Activated CD4-positive, CD25-positive, alpha-beta regulatory T cell (primary cell): ENCODE measurements around the gene TMCC1.
A peak's percentile ranks its signal among the peaks of the same experiment; 100 is the strongest.
"Not testable (repeated sequence)": the region's sequence is repeated elsewhere in the genome, so short reads cannot be mapped to it uniquely, and the experiment has no call there.

Experiments used
- DNase-seq, 4 experiments: peaks; one replicate each; lab custom pipeline; 2025; lab: John Stamatoyannopoulos, UW

TMCC1 gene

DNA sequence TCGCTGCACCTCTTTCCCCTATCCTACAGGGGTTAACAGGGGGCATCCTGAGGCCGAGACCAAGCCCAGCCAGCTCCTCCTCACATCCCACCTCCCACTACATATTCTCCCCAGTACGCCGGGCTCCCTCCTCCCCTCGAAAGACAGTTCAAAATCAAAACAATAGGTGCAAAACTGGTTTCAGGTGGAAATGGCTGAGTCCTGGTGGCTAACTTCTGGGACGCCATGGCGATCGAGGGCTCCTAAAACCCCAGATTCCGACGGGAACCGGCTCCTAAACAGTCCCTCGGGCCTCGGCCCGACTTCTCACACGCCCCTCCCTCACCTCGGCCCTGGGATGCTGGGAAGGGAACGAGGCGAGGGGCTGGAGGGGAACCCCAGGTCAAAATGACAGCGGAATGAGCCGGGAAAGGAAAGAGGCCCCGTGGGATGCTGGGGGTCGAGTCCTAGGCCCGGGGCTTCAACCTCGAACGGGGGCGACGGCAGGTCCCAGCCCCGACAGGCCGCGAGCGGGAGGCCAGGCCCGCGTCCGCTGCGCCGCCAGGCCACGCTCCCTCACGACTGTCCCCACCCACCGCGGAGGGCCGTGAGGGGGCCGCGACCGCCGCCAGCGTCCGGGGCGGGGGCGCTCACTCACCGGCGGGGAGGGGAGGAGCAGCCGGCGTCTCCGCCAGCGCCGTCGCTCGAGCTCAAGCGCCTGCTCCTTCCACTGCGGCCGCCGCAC lies 492 bp downstream of the TMCC1 start:
- DNase-seq, result peak in 3 of 4 experiments; percentile 65 to 71 (median 71)

DNA sequence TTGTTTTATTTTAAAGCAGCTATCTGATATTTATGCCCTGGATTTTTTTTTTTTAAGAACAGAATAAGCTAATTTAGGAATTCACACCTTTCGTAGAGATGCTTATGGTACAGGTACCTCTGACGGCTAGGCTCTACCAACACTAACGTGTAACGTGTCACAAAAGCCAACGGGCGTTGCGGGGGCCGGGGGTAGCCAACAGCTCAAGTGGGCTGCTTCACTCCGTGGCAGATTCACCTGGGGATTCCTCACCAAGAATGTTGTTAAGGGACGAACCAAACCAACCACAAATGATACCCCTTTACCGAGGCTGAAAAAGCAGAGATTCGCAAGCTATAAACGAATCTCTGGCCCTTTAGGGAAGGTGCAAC lies 1.0 kb downstream of the TMCC1 start:
- DNase-seq, result no peak

DNA sequence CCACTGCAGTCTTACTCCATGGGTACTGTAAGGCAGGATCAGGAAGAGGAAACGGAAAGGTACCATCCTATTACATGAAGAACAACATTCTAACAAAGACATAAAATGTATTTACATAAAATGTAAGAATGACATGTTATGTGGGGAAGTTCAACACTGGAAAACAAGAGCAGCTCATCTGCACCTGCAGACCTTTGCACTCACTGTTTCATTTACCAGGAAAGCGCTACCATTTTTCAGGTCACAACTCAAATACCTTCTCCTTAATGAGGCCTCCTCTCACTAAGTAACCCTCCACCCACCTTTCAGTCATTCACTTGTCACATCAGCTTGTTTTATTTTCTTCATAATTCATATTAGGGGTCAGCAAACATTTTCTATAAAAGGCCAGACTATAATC lies 2.6 kb downstream of the TMCC1 start:
- no peak for DNase-seq

DNA sequence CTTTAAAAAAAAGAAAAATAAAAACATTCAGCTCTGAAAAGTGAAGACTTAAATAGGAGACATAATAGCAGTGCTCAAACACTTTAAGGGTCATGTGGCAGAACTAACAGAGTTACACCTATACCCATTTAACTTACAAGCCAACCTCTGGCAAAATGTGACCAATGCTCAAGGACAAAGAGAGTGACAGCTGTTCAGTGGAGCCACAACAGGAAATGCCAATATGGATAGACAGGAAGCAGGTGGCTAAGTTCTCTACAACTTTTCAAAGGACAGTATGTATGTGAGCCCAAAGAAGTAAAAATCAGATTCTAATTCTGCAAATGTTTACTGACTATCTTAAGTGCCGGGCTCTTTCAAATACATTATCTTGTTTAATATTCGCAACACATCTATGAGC lies 3.4 kb downstream of the TMCC1 start:
- DNase-seq, result no peak

DNA sequence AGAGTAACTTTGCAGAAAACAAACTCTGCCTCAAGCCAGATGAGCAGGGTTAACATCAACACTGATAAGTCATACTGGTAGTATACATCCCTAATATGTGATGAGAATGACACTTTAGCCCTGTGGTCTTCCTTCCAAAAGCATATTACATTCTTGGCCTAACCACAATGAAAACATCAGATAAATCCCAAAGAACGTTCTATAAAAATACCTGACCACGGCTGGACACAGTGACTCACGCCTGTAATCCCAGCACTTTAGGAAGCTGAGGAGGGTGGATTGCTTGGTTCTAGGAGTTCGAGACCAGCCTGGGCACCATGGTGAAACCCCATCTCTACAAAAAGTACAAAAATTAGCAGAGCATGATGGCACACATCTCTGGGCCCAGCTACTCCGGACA lies 4.7 kb downstream of the TMCC1 start:
- no peak for DNase-seq

DNA sequence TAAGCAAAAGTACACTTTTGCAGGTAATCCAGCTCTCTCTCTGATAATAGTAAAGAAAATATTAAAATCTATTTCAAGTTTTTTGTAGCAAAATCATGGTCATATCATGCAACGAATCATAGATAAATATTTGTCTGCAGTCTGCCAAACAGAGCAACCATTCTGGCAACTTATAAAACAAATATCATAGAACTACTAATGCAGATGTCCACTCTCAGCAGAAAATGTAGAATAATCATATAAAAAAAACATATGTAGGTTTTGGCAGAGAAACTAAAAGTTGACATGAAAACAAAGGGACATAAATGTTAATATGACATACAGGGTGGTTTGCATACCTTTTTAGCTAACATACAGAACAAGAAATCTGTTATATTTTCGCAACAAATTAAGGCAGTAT lies 12.2 kb downstream of the TMCC1 start:
- no peak for DNase-seq

DNA sequence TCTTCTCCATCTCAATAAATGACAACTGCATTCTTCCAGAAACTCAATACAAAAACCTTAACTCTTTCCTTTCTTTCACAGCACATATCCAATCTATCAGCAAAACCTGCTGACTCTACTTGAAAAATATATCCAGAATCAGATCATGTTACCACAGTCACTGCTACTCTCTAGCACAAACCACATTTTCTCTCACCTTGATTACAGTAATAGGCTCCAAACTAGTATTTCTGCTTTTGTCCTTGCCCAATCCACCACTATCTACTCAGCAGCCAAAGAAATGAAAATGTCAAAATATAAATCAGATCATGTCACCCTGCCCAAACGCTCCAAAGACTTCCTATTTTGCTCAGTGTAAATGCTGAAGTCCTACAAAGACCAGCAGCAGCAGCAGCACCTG lies 15.2 kb downstream of the TMCC1 start:
- no peak for DNase-seq

DNA sequence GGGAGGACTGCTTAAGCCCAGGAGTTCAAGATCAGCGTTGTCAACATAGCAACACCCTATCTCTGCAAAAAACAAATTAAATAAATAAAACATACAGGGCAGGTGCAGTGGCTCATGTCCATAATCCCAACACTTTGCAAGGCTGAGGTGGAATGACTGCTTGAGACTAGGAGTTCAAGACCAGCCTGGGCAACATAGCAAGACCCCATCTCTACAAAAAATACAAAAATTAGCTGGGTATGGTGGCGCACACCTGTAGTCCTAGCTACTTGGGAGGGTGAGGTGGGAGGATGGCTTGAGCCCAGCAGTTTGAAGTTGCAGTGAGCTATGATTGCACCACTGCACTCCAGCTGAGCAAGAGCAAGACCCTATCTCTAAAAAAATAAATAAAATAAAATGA lies 19.0 kb downstream of the TMCC1 start:
- not testable (repeated sequence) for DNase-seq

DNA sequence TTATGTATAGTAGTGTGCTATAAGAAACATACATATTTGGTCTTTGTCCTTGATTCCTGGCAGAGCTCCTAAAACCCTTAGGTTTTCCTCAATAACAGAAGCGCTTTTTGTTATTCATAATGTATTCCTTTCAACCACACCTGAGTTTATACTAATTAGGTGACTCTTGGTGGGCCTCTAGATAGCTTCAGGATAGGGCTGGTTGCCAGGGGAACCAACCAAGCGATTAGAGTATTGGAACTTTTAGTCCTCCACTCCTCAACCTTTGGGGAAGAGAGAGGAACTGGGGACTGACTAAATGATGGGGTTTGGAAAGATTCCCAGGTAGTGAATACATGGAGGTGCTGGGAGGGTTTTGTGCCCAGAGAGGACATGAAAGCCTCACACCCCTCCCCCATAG lies 24.6 kb downstream of the TMCC1 start:
- no peak for DNase-seq

DNA sequence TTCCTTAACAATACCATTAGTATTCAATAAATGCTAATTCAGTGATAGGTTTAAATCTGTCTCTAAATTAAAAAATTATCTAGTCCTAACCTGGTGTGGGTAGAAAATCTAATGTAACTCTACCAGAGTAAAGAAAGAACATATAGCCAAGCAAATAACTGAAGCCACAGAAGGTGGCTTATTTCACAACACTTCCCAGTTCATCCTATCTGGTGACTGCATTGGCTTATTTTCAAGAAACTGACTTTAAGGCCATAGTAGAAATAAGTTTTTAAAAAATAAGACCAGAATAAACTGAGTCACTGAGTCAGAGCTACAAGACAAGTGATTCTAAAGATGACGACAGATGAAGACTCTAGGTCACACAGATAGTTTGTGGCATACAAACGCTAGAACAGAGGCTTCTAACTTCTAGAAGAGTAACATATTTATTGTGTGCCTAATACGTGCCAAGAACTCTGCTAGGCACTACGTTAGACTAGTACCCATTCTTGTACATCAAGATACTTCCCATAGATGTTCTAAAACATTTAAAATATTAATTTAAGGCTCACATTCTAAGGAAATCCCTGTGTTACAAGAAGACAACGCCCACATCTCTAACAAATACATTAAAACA lies 25.9 kb downstream of the TMCC1 start:
- DNase-seq, result no peak

DNA sequence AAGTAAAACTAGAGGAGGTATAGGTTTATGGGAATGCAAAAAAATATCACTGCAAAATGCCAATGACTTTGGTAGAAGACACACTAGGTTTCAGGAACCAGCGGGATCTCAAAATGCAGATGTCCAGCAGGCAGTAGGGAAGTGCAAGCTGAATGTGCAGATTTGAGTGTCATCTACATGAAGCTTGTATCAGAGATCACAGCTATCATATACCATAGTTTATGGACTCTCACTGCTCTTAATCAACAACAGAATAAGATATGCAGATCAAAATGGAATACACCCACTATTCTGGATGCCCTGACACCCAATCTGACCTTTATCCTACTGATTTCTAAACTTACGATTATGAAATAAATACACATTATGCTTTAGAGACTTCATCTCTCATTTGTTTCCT lies 27.7 kb downstream of the TMCC1 start:
- DNase-seq, result no peak

DNA sequence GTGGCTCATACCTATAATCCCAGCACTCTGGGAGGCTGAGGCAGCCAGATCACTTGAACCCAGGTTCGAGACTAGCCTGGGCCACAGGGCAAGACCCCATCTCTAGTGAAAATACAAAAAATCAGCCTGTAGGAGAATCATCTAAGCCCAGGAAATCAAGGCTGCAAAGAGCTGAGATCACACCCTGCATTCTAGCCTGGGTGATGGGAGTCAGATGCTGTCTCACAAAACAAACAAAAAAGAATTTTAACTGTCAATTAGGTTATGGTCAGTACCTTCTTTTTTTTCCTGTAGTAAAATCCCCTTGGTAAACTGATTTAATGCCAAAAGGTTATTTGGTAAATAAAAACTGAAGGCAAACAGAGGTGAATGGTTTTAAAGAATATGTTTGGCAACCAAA lies 29.0 kb downstream of the TMCC1 start:
- DNase-seq, result no peak

DNA sequence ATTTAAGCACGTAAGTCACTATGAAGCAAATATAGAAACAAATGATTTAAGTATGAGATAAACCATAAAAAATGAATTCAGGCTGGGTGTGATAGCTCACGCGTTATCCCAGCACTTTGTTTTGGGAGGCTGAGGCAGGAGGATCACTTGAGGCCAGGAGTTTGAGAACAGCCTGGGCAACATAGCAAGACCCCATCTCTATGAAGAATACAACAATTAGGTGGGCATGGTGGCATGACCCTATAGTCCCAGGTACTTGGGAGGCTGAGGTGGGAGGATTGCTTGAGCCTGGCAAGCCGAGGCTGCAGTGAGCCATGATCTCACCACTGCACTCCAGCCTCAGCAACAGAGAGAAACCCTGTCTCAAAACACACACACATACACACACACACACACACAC lies 34.2 kb downstream of the TMCC1 start:
- DNase-seq, result no peak

DNA sequence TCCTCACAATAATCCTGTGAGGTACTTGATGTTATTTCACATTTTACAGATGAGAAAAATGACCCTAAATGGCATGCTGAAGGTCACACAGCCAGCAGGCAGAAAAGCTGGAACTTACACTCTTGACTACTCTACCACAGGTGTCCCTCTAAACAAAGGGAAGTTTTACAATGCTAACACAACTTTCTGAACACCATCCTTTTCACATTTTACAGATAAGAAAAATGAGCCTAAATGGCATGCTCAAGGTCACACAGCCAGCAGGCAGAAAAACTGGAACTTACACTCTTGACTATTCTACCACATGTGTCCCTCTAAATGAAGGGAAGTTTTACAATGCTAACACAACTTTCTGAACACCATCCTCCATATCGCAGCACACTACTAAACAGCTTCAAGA lies 35.6 kb downstream of the TMCC1 start:
- DNase-seq, result no peak

DNA sequence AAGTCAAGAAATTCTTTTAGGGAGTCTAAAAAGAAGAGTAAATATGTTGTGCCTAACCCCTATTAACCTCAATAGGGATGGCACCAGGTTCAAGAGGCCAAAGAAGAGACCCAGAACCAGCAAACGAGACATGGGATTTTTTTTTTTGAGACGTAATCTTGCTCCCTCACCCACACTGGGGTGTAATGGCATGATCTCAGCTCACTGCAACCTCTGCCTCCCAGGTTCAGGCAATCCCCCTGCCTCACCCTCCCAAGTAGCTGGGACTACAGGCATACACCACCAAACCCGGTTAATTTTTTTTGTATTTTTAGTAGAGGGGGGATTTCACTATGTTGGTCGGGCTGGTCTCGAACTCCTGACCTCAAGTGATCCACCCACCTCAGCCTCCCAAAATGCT lies 36.7 kb downstream of the TMCC1 start:
- DNase-seq, result not testable (repeated sequence)

DNA sequence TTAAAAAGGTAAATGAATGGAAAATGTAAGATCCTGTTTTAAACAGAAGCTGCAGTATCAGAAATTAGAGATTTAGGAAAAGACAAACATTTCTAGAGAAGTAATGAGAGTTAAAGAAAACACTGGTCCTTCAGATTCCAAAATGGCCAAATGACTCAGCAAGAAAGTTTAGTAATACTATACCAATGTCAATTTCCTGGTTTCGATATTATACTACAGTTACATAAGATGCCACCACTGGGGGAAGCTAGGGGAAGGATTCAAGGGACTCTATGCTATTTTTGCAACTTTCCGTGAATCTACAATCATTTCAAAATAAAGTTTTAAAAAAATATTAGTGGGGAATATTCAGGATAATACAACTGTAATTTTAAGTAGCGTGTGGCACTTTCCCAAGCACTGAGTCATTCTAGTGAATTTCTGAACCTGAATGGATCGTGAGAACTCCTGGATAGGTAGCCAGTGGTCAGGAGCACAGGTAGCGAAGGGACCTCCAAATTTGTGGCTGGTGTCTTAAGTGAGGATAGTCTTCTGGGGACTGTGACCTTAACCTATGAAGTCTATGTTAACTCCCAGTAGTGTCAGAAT lies 37.6 kb downstream of the TMCC1 start:
- no peak for DNase-seq

DNA sequence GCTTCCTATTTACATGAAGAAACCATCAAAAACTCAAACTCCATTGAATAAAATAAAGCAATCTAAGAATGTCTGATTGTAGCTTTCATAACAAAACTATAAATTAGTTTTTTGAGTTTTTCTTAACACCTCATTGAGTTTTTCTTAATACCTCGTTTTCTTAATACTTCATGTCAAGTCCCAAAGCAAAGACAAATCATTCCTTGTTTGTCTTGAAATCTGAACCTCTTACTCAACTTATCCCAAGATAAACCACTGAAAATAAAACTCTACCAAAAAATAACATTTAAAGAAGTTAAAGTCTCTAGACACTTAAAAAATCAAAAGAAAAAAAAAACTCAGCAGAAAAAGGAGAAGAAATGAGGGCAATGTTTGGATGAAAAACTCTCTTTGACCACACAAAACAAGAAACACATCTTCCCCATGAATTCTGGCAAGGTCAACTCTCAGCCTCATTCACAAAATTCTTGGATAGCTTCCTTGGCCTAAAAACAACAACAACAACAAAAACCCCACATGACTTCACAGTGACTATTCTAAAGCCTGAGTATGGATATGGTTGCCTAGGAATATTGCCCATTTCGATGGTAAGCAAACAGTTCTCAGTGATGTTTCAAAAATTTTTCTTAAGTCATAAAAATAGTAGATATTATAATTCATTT lies 38.2 kb downstream of the TMCC1 start:
- no peak for DNase-seq

DNA sequence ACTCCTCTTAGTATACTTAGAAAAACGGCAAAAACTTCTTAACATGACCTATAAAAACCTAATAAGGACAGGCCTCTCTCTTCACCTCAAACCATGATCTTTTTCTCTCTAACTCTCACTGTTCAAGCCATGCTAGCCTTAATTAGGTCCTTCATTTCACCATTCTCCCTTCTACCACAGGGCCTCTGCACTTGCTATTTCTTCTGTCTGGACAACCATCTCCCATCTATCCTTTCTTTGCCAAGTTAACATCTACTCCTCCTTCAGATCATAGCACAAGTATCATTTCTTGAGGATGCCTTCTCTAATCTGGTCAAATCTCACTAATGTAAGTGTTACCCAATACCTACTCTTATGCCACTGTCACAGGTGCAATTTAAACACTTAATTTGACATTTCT lies 39.1 kb downstream of the TMCC1 start:
- no peak for DNase-seq

DNA sequence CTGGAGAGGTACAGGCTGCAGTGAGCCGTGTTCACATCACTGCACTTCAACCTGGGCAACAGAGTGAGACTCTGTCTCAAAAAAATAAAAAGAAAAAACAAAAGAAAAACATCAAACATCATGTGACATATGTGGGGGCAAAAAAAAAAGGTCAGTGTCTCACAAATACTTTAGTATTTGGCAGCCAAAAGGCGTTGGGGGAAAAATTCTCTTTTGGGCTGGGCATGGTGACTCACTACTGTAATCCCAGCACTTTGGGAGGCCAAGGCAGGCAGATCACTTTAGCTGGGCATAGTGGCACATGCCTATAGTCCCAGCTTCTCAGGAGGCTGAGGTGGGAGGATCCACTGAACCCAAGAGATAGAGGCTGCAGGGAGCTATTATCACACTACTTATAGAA lies 47.6 kb downstream of the TMCC1 start:
- no peak for DNase-seq

DNA sequence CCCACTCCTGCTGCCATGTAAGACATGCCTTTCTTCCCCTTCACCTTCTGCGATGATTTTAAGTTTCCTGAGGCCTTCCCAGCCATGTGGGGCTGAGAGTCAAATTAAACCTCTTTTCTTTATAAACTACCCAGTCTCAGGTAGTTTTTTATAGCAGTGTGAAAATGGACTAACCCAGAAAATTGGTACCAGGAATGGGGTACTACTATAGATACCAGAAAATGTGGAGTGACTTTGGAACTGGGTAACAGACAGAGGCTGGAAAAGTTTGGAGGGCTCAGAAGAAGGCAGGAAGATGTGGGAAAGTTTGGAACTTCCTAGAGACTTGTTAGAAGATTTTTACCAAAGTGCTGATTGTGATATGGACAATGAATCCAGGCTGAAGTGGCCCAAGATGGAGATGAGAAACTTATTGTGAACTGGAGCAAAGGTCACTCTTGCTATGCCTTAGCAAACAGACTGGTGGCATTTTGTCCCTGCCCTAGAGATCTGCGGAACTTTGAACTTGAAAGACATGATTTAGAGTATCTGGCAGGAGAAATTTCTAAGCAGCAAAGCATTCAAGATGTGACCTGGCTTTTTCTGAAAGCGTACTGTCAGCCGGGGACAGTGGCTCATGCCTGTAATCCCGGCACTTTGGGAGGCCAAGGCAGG lies 52.7 kb downstream of the TMCC1 start:
- no peak for DNase-seq

DNA sequence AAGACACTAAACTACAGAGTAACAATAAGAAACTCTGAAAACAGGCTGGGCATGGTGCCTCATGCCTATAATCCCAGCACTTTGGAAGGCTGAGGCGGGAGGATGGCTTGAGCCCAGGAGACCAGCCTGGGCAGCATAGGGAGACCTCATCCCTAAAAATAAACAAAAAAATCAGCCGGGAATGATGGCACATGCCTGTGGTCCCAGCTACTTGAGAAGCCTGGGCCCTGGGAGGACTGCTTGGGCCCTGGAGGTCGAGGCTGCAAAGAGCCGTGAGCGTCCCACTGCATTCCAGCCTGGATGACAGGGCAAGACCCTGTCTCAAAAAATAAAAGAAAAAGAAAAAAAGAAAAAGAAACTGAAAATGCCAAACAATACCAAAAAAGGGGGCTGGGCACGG lies 55.4 kb downstream of the TMCC1 start:
- no peak for DNase-seq

DNA sequence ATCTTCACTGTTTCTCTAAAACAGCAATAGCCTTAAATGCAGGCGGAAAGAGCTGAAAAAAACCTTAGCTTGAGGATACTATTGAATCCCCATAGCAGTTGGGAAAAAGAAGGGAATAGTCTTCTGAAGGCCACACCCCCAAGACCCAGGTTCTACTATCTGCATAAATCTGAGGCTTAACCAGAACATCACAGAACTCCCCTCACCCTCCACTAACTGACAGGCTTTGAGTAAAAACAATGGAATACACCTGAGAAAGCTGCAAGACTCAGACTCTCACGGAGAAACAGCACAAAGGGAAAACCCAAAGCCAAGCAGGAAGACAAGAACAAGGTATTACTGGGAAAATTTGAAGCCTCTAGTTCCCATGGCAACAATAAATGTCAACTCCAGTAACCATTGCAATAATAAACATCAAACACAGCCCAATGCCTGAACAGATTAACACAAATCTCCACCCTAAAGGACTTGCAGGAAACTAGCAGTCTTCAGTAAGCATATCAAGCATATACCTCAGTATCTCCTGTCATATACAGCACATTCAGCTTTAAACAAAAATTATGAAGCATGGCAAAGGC lies 56.4 kb downstream of the TMCC1 start:
- no peak for DNase-seq
